HepG2 (cell line): ENCODE data around the gene TH. TPM values are rescaled to one million over a fixed set of nuclear protein-coding genes. Genes with fewer than 3 reads are reported as not detected.

Experiments used
- HMG20B ChIP-seq: conservative IDR thresholded peaks from 2 replicates; pipeline ENCODE4 v1.6.1; 2016; ENCODE audit warnings: missing genetic modification reagents, missing compliant biosample characterization
- KDM5B ChIP-seq: sonication (generic); formaldehyde crosslinking; IDR thresholded peaks from 2 replicates; pipeline ENCODE4 v1.4.0; 2020; ENCODE audit warnings: missing genetic modification reagents, mild to moderate bottlenecking, borderline replicate concordance
- MED1 ChIP-seq: sonication (generic); formaldehyde crosslinking; IDR thresholded peaks from 2 replicates; pipeline ENCODE4 v1.4.0; 2020; ENCODE audit warnings: missing genetic modification reagents
- NCOR1 ChIP-seq: fragments of 200-600 bp; sonication (generic); IDR thresholded peaks from 2 replicates; pipeline ENCODE4 v1.7.0; 2017; ENCODE audit warnings: antibody characterized with exemption, low read length, borderline replicate concordance
- POLR2AphosphoS5 ChIP-seq: IDR thresholded peaks from 2 replicates; pipeline ENCODE4 v1.6.1; 2012; ENCODE audit warnings: low read depth, low read length
- TP53 ChIP-seq: sonication (generic); formaldehyde crosslinking; conservative IDR thresholded peaks from 2 replicates; pipeline ENCODE4 v1.4.0; 2020; ENCODE audit warnings: missing genetic modification reagents
- TSC22D2 ChIP-seq: sonication (generic); formaldehyde crosslinking; IDR thresholded peaks from 2 replicates; pipeline ENCODE4 v1.5.1; 2020; ENCODE audit warnings: missing genetic modification reagents, mild to moderate bottlenecking, borderline replicate concordance
- ZNF232 ChIP-seq: sonication (generic); formaldehyde crosslinking; IDR thresholded peaks from 2 replicates; pipeline ENCODE4 v1.4.0; 2020; ENCODE audit warnings: missing genetic modification reagents, borderline replicate concordance
- ZNF549 ChIP-seq: sonication (generic); formaldehyde crosslinking; IDR thresholded peaks from 2 replicates; pipeline ENCODE4 v1.5.0; 2020; ENCODE audit warnings: missing genetic modification reagents
- ZNF616 ChIP-seq: sonication (generic); formaldehyde crosslinking; IDR thresholded peaks from 2 replicates; pipeline ENCODE4 v1.5.0; 2020; ENCODE audit warnings: low read depth, mild to moderate bottlenecking, missing genetic modification reagents
- ZNF746 ChIP-seq: sonication (generic); formaldehyde crosslinking; IDR thresholded peaks from 2 replicates; pipeline ENCODE4 v1.8.0; 2022; ENCODE audit warnings: mild to moderate bottlenecking, missing genetic modification reagents
- ZNF775 ChIP-seq: sonication (generic); formaldehyde crosslinking; IDR thresholded peaks from 2 replicates; pipeline ENCODE4 v1.4.0; 2020; ENCODE audit warnings: missing genetic modification reagents, mild to moderate bottlenecking, moderate library complexity, borderline replicate concordance
- polyA plus RNA-seq, 8 experiments: library from polyadenylated mRNA; depleted of rRNA in 3 of 8; stranded (reverse) in 7 of 8; unstranded in 1 of 8; fragments of >200 nt; fragmentation: Illumina TruSeq in 4 of 8; extraction: Trizol in 4 of 8; gene quantifications; 2 replicates each; pipeline versions ENCODE4 v1.2.1 to v1.2.3, GENCODE V29; 2011 to 2016; ENCODE audit warnings: low read depth in 4 of 8, missing spikeins in 1 of 8, mixed read lengths in 1 of 8; ENCODE audit not compliant: insufficient read depth in 1 of 8
- total RNA-seq, 5 experiments: library from RNA; depleted of rRNA; stranded (reverse); fragments of >200 nt; fragmentation: Illumina TruSeq; extraction: Trizol; gene quantifications; 2 replicates each; pipeline ENCODE4 v1.2.3, GENCODE V29; 2016; ENCODE audit warnings: low read depth in 1 of 5
- TF ChIP-seq, protein P1 (sequence below): sonication (generic); formaldehyde crosslinking; conservative IDR thresholded peaks from 2 replicates; pipeline ENCODE4 v1.8.0; 2022; ENCODE audit warnings: mild to moderate bottlenecking, moderate library complexity, missing genetic modification reagents
- TF ChIP-seq, protein P2 (sequence below): sonication (generic); formaldehyde crosslinking; IDR thresholded peaks from 2 replicates; pipeline ENCODE4 v1.9.0; 2021; ENCODE audit warnings: missing genetic modification reagents, borderline replicate concordance
- TF ChIP-seq, protein P3 (sequence below): sonication (generic); formaldehyde crosslinking; IDR thresholded peaks from 2 replicates; pipeline ENCODE4 v1.9.0; 2021; ENCODE audit warnings: missing genetic modification reagents, borderline replicate concordance
- TF ChIP-seq, protein P4 (sequence below): sonication (generic); formaldehyde crosslinking; IDR thresholded peaks from 2 replicates; pipeline ENCODE4 v1.5.0; 2020; ENCODE audit warnings: missing genetic modification reagents
- TF ChIP-seq, protein P5 (sequence below): sonication (generic); formaldehyde crosslinking; IDR thresholded peaks from 2 replicates; pipeline ENCODE4 v1.4.0; 2020; ENCODE audit warnings: mild to moderate bottlenecking, missing genetic modification reagents

Gene TH
- total and polyA plus RNA-seq, 2 of the 13 experiments (the other 11 are each of a cell fraction or from before 2014, with no cell fraction given): 0.36 TPM; not detected in 1

DNA sequence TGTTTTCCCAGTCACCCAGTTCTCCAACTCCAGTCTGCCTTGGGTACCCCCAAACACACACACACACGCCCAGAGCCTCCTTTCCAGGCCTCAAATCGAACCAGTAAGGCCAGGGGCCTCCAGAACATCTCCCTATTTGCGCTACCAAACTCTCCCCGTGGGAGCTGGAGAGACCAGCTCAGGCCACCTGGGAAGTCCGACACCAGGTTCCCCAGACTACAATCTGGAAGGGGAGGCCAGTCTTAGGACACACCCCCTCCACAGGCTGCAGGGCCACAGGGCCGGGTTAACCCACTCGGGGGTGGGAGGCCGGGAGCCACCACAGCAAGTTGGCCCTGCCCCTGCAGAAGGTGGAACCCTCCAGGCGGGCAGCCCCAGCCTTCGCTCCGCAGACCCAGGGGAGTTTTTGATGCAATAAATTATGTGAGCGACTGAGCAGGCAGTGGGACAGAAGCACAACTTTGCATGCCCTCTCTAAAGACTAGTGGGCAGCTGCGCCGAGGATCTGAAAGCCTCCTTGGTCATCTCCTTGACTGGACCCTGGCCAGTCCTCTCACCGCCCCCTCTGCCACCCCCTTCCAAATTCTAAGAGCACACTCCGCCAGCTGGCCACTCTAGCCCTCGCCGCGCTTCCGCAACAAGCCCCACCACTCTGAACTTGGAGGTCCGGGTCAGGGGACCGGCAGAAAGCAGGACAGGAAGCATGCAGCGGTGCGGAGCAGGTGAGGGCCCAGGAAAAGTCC lies 35.2 kb downstream of the TH start (continued):
- TF ChIP-seq, protein P1, sequence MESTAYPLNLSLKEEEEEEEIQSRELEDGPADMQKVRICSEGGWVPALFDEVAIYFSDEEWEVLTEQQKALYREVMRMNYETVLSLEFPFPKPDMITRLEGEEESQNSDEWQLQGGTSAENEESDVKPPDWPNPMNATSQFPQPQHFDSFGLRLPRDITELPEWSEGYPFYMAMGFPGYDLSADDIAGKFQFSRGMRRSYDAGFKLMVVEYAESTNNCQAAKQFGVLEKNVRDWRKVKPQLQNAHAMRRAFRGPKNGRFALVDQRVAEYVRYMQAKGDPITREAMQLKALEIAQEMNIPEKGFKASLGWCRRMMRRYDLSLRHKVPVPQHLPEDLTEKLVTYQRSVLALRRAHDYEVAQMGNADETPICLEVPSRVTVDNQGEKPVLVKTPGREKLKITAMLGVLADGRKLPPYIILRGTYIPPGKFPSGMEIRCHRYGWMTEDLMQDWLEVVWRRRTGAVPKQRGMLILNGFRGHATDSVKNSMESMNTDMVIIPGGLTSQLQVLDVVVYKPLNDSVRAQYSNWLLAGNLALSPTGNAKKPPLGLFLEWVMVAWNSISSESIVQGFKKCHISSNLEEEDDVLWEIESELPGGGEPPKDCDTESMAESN (CRISPR knock-in tag): peak; percentile 46; the same call in 1 of the 2 replicates
- no peak for TF ChIP-seq TSC22D2 (CRISPR knock-in tag)
- TF ChIP-seq ZNF232: no peak
- TF ChIP-seq, protein P2, sequence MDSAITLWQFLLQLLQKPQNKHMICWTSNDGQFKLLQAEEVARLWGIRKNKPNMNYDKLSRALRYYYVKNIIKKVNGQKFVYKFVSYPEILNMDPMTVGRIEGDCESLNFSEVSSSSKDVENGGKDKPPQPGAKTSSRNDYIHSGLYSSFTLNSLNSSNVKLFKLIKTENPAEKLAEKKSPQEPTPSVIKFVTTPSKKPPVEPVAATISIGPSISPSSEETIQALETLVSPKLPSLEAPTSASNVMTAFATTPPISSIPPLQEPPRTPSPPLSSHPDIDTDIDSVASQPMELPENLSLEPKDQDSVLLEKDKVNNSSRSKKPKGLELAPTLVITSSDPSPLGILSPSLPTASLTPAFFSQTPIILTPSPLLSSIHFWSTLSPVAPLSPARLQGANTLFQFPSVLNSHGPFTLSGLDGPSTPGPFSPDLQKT: no peak
- no peak for TF ChIP-seq ZNF549 (CRISPR knock-in tag)
- TF ChIP-seq ZNF746: no peak
- TF ChIP-seq, protein P3, sequence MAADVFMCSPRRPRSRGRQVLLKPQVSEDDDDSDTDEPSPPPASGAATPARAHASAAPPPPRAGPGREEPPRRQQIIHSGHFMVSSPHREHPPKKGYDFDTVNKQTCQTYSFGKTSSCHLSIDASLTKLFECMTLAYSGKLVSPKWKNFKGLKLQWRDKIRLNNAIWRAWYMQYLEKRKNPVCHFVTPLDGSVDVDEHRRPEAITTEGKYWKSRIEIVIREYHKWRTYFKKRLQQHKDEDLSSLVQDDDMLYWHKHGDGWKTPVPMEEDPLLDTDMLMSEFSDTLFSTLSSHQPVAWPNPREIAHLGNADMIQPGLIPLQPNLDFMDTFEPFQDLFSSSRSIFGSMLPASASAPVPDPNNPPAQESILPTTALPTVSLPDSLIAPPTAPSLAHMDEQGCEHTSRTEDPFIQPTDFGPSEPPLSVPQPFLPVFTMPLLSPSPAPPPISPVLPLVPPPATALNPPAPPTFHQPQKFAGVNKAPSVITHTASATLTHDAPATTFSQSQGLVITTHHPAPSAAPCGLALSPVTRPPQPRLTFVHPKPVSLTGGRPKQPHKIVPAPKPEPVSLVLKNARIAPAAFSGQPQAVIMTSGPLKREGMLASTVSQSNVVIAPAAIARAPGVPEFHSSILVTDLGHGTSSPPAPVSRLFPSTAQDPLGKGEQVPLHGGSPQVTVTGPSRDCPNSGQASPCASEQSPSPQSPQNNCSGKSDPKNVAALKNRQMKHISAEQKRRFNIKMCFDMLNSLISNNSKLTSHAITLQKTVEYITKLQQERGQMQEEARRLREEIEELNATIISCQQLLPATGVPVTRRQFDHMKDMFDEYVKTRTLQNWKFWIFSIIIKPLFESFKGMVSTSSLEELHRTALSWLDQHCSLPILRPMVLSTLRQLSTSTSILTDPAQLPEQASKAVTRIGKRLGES: no peak
- TF ChIP-seq, protein P4, sequence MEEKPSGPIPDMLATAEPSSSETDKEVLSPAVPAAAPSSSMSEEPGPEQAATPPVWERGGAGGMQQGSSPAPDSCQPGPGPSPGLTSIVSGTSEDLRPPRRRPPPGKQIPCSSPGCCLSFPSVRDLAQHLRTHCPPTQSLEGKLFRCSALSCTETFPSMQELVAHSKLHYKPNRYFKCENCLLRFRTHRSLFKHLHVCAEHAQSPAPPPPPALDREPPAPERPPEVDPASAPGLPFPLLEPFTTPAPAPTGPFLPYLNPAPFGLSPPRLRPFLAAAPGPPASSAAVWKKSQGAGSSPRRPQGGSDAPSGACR (CRISPR knock-in tag): 0 out of 2 replicates have a peak, but pooled peaks have one; percentile 44
- TF ChIP-seq MED1 (CRISPR knock-in tag): no peak
- peak; percentile 13 for TF ChIP-seq KDM5B (CRISPR knock-in tag)
- 0 out of 2 replicates have a peak, but pooled peaks have one; percentile 55 for TF ChIP-seq ZNF616 (CRISPR knock-in tag)
- TF ChIP-seq TP53: no peak
- TF ChIP-seq POLR2AphosphoS5: peak; percentile 66
- peak; percentile 60; the same call in 1 of the 2 replicates for TF ChIP-seq ZNF775 (CRISPR knock-in tag)
- TF ChIP-seq HMG20B: no peak
- TF ChIP-seq, protein P5, sequence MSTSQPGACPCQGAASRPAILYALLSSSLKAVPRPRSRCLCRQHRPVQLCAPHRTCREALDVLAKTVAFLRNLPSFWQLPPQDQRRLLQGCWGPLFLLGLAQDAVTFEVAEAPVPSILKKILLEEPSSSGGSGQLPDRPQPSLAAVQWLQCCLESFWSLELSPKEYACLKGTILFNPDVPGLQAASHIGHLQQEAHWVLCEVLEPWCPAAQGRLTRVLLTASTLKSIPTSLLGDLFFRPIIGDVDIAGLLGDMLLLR (CRISPR knock-in tag): no peak
- TF ChIP-seq NCOR1: no peak
- TF ChIP-seq, all 625 proteins: peak for 90
